ENCODE results near the gene HVCN1. TPM values are rescaled to one million over a fixed set of nuclear protein-coding genes. Genes with fewer than 3 reads are reported as not detected.

The HVCN1 gene
- total and polyA plus RNA-seq, 2 experiments from 2014 or later: 3.0 to 4.1 TPM

- H3K9me2 ChIP-seq (ENCODE audit: insufficient read depth): no peaks in the 10 kb centered on the region
- H3K79me2 ChIP-seq (ENCODE audit: insufficient read depth): peaks cover 34% of the 10 kb centered on the region
- H3K27me3 ChIP-seq (replicated peaks; ENCODE audit: insufficient read depth): no peaks in the 10 kb centered on the region
- no peak overlapping the region for H2AFZ ChIP-seq
- H3K9ac ChIP-seq: no peak overlapping the region
- H4K20me1 ChIP-seq (ENCODE audit: insufficient read depth): no peaks in the 10 kb centered on the region
- H3K27ac ChIP-seq: no peak overlapping the region
- H3K9me3 ChIP-seq (ENCODE audit: low read depth): no peaks in the 10 kb centered on the region
- H3K4me1 ChIP-seq (ENCODE audit: insufficient read depth): no peaks in the 10 kb centered on the region
- no peak for TF ChIP-seq EZH2phosphoT487 (IDR thresholded peaks at IDR 0.05; ENCODE audit: insufficient read depth, low read depth)
- no peak for TF ChIP-seq EZH2 (IDR thresholded peaks at IDR 0.05; ENCODE audit: insufficient read depth, poor library complexity, severe bottlenecking)
- no peak overlapping the region for H3K4me2 ChIP-seq (ENCODE audit: unreplicated experiment)
- no peak for DNase-seq
- no peak overlapping the region for H3K4me3 ChIP-seq
- H3K36me3 ChIP-seq (ENCODE audit: low read depth): peaks cover 73% of the 10 kb centered on the region
- peaks cover 10% of the 10 kb centered on the region; the same call in 1 of the 2 replicates for H3F3A ChIP-seq (ENCODE audit: insufficient read depth)
- in situ Hi-C loops (cut with MboI): no loop called here
These were observed 31.6 kb upstream of the HVCN1 start for GRCh38 chr12:110720516-110720915.

DNA sequence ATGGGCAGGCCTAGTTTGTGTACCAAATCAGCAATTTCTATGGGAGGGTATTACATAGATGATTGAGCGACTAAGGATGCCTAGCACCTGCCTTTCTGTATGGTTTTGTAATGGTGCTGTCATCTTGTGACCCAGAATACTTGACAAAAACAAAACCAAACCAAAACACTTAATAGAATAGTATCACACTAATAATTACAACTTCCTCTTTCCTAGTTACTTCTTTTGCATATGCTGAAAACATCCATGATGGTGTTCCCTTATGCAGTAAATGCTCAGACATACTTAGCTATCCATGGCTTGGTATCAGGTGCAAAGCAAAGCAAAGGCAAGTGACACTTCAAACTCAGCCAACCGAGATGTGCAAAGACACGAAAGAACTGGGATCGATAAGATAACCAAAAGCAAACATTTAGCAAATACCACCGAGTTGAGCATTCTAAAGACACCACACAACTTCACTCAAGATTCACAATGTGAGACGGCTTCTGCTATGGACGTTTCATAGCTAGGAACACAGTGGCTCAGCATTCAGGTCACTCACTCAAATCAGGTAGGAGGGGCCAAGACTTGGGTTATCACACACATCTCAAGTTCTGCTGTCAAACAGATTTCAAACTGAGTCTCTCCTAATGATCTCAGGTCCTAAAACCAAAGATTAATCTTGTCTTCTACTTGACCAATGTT lies 29.4 kb upstream of the HVCN1 start:
- WGBS, 2 experiments (ENCODE audit: low coverage in 1 of 2, low lambda C conversion rate in 2 of 2, missing lambda C conversion rate in 2 of 2): 94 to 96% methylated on average over 7 of the region's 7 CpGs
- Histone ChIP-seq H3K4me3 (no peak overlapping the region), H3K9me3 (ENCODE audit: low read depth) (no peaks in the 10 kb centered on the region), H3K4me1 (ENCODE audit: insufficient read depth) (no peaks in the 10 kb centered on the region), H4K20me1 (ENCODE audit: insufficient read depth) (no peaks in the 10 kb centered on the region), H3K36me3 (ENCODE audit: low read depth) (peaks cover 57% of the 10 kb centered on the region), H3K9me2 (ENCODE audit: insufficient read depth) (no peaks in the 10 kb centered on the region), H3K9ac (no peak overlapping the region), H3K4me2 (ENCODE audit: unreplicated experiment) (no peak overlapping the region), H3K27ac (no peak overlapping the region), H2AFZ (no peak overlapping the region), H3F3A (ENCODE audit: insufficient read depth) (peaks cover 10% of the 10 kb centered on the region; the same call in 1 of the 2 replicates), H3K79me2 (ENCODE audit: insufficient read depth) (peaks cover 13% of the 10 kb centered on the region), H3K27me3 (replicated peaks; ENCODE audit: insufficient read depth) (no peaks in the 10 kb centered on the region)
- no peak for DNase-seq
- in situ Hi-C loops (cut with MboI): no loop called here
- TF ChIP-seq EZH2 (IDR thresholded peaks at IDR 0.05; ENCODE audit: insufficient read depth, poor library complexity, severe bottlenecking) (no peak), EZH2phosphoT487 (IDR thresholded peaks at IDR 0.05; ENCODE audit: insufficient read depth, low read depth) (no peak)

- TF ChIP-seq EZH2phosphoT487 (IDR thresholded peaks at IDR 0.05; ENCODE audit: insufficient read depth, low read depth): no peak
- no peak for TF ChIP-seq EZH2 (IDR thresholded peaks at IDR 0.05; ENCODE audit: insufficient read depth, poor library complexity, severe bottlenecking)
- Histone ChIP-seq H4K20me1 (ENCODE audit: insufficient read depth) (no peaks in the 10 kb centered on the region), H3K9me2 (ENCODE audit: insufficient read depth) (no peaks in the 10 kb centered on the region), H3K36me3 (ENCODE audit: low read depth) (peaks cover 44% of the 10 kb centered on the region), H3K27me3 (replicated peaks; ENCODE audit: insufficient read depth) (no peaks in the 10 kb centered on the region), H3K9me3 (ENCODE audit: low read depth) (no peaks in the 10 kb centered on the region), H3K4me2 (ENCODE audit: unreplicated experiment) (no peak overlapping the region), H3K27ac (no peak overlapping the region), H3K79me2 (ENCODE audit: insufficient read depth) (peaks cover under 1% of the 10 kb centered on the region), H3F3A (ENCODE audit: insufficient read depth) (peaks cover 10% of the 10 kb centered on the region; the same call in 1 of the 2 replicates), H3K4me3 (no peak overlapping the region), H3K9ac (no peak overlapping the region), H2AFZ (no peak overlapping the region), H3K4me1 (ENCODE audit: insufficient read depth) (no peaks in the 10 kb centered on the region)
- 98 to 100% methylated on average over 3 of the region's 3 CpGs for WGBS, 2 experiments (ENCODE audit: low coverage in 1 of 2, low lambda C conversion rate in 2 of 2, missing lambda C conversion rate in 2 of 2)
- DNase-seq: no peak
- in situ Hi-C loops (cut with MboI): no loop called here
These were observed 28.1 kb upstream of the HVCN1 start for GRCh38 chr12:110717037-110717436.

DNA sequence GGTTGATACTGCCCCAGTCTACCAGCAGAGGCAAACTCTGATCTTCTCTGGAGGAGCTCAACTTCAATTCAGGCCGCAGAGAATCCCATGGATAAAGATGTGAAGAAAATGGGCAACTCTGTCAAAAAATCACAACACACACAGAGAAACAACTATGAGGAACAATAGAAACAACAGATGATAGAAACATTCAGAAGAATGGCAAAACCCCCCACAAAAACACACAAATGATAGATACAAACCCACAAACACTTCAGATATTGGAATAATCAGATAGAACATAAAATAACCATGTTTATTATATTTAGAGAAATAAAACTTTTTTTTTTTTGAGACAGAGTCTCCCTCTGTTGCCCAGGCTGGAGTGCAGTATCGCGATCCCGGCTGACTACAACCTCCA lies 20.0 kb upstream of the HVCN1 start:
- Histone ChIP-seq H4K20me1 (ENCODE audit: insufficient read depth) (no peaks in the 10 kb centered on the region), H3K36me3 (ENCODE audit: low read depth) (no peaks in the 10 kb centered on the region), H3K4me2 (ENCODE audit: unreplicated experiment) (no peak overlapping the region), H3K4me1 (ENCODE audit: insufficient read depth) (no peaks in the 10 kb centered on the region), H3K27me3 (replicated peaks; ENCODE audit: insufficient read depth) (no peaks in the 10 kb centered on the region), H3K9ac (no peak overlapping the region), H2AFZ (no peak overlapping the region), H3K4me3 (no peak overlapping the region), H3F3A (ENCODE audit: insufficient read depth) (no peaks in the 10 kb centered on the region), H3K27ac (no peak overlapping the region), H3K9me2 (ENCODE audit: insufficient read depth) (no peaks in the 10 kb centered on the region), H3K79me2 (ENCODE audit: insufficient read depth) (no peaks in the 10 kb centered on the region), H3K9me3 (ENCODE audit: low read depth) (no peaks in the 10 kb centered on the region)
- TF ChIP-seq EZH2phosphoT487 (IDR thresholded peaks at IDR 0.05; ENCODE audit: insufficient read depth, low read depth) (no peak), EZH2 (IDR thresholded peaks at IDR 0.05; ENCODE audit: insufficient read depth, poor library complexity, severe bottlenecking) (no peak)
- 98% methylated on average over 4 of the region's 4 CpGs for WGBS, 2 experiments (ENCODE audit: low coverage in 1 of 2, low lambda C conversion rate in 2 of 2, missing lambda C conversion rate in 2 of 2)
- in situ Hi-C loops (cut with MboI): no loop called here
- DNase-seq: no peak

Measured in GM23248 (cell line).